Activated CD8-positive, alpha-beta memory T cell treated with anti-CD3 and anti-CD28 coated beads for 1 hour (primary cell): ENCODE data around the gene GPR107.

Source experiments
- DNase-seq, 2 donors: peaks; one replicate each; pipeline ENCODE4 v3.0.0-alpha.2; 2020; ENCODE audit warnings: low read depth in 1 of 2; ENCODE audit errors: extremely low read depth in 1 of 2

Gene GPR107

GRCh38 chr9:130128733-130129431, 75.2 kb downstream of the GPR107 start:
- peak; percentile 29 to 53 for DNase-seq

GRCh38 chr9:130129432-130130061, 75.8 kb downstream of the GPR107 start:
- DNase-seq, result no peak

- no peak for DNase-seq
Observed at GRCh38 chr9:130132746-130133145, 79.0 kb downstream of the GPR107 start.

- DNase-seq, result no peak
Observed at GRCh38 chr9:130137081-130137640, 83.5 kb downstream of the GPR107 start.

GRCh38 chr9:130137641-130138081, 84.0 kb downstream of the GPR107 start:
- no peak for DNase-seq

- no peak for DNase-seq
Observed at GRCh38 chr9:130138171-130138653, 84.5 kb downstream of the GPR107 start.

GRCh38 chr9:130138791-130139190, 85.1 kb downstream of the GPR107 start:
- DNase-seq, result no peak

- DNase-seq, result no peak
Observed at GRCh38 chr9:130139251-130139650, 85.5 kb downstream of the GPR107 start.

GRCh38 chr9:130140706-130141105, 87.0 kb downstream of the GPR107 start:
- no peak for DNase-seq

GRCh38 chr9:130142056-130142455, 88.3 kb downstream of the GPR107 start:
- no peak for DNase-seq

GRCh38 chr9:130142641-130143040, 88.9 kb downstream of the GPR107 start:
- no peak for DNase-seq

GRCh38 chr9:130143279-130143893, 89.7 kb downstream of the GPR107 start:
- DNase-seq, result no peak

- DNase-seq, result no peak
Observed at GRCh38 chr9:130143958-130144366, 90.3 kb downstream of the GPR107 start.

GRCh38 chr9:130144703-130145102, 91.0 kb downstream of the GPR107 start:
- DNase-seq, result no peak

GRCh38 chr9:130145658-130146057, 92.0 kb downstream of the GPR107 start:
- DNase-seq, result no peak

GRCh38 chr9:130147198-130147597, 93.5 kb downstream of the GPR107 start:
- DNase-seq, result no peak

GRCh38 chr9:130147910-130148309, 94.2 kb downstream of the GPR107 start:
- DNase-seq, result no peak

GRCh38 chr9:130149031-130149430, 95.3 kb downstream of the GPR107 start:
- no peak for DNase-seq

GRCh38 chr9:130149654-130150286, 96.1 kb downstream of the GPR107 start:
- no peak for DNase-seq

- no peak for DNase-seq
Observed at GRCh38 chr9:130150779-130151382, 97.2 kb downstream of the GPR107 start.

GRCh38 chr9:130154816-130155215, 101.1 kb downstream of the GPR107 start:
- no peak for DNase-seq
